Liver (tissue), 9 donors: ENCODE measurements around the gene CYSRT1. TPM values are rescaled to one million over a fixed set of nuclear protein-coding genes. Genes with fewer than 3 reads are reported as not detected.
A peak's percentile ranks its signal among the peaks of the same experiment; 100 is the strongest.

Experiments used
- DNase-seq: peaks from one replicate; pipeline ENCODE4 v3.0.0-alpha.2; 2017; ENCODE audit warnings: low spot score
- H3K27ac ChIP-seq, 2 donors: one replicate each; pipeline ENCODE4 v1.7.0; 2013; ENCODE audit warnings: inconsistent platforms in 2 of 2, low read length in 2 of 2, control low read depth in 1 of 2, low read depth in 1 of 2, mild to moderate bottlenecking in 1 of 2
- H3K27me3 ChIP-seq, 4 donors: one replicate each; pipeline versions ENCODE4 v1.6.1 to v1.7.0; 2013; ENCODE audit warnings: low read length in 3 of 4, inconsistent platforms in 1 of 4, mild to moderate bottlenecking in 1 of 4, moderate library complexity in 1 of 4; ENCODE audit not compliant: control insufficient read depth in 4 of 4, insufficient read depth in 4 of 4
- H3K36me3 ChIP-seq, 4 donors: one replicate each; pipeline versions ENCODE4 v1.6.1 to v1.7.0; 2013; ENCODE audit warnings: low read length in 3 of 4, mild to moderate bottlenecking in 3 of 4, low read depth in 1 of 4, moderate library complexity in 1 of 4; ENCODE audit not compliant: control insufficient read depth in 4 of 4, insufficient read depth in 3 of 4
- H3K4me1 ChIP-seq, 4 donors: one replicate each; pipeline versions ENCODE4 v1.6.1 to v1.7.0; 2013; ENCODE audit warnings: low read length in 3 of 4, mild to moderate bottlenecking in 3 of 4, moderate library complexity in 1 of 4; ENCODE audit not compliant: control insufficient read depth in 4 of 4, insufficient read depth in 4 of 4
- H3K4me3 ChIP-seq, 3 donors: one replicate each; pipeline versions ENCODE4 v1.6.1 to v1.7.0; 2013; ENCODE audit warnings: low read length in 3 of 3, control low read depth in 1 of 3, low read depth in 1 of 3, mild to moderate bottlenecking in 1 of 3
- H3K9ac ChIP-seq, 2 donors: one replicate each; pipeline ENCODE4 v1.7.0; 2013; ENCODE audit warnings: low read length in 2 of 2, mild to moderate bottlenecking in 2 of 2, moderate library complexity in 2 of 2, control low read depth in 1 of 2, low read depth in 1 of 2
- H3K9me3 ChIP-seq, 4 donors: one replicate each; pipeline versions ENCODE4 v1.6.1 to v1.7.0; 2013; ENCODE audit warnings: low read length in 3 of 4; ENCODE audit not compliant: control insufficient read depth in 4 of 4
- CTCF ChIP-seq: fragments of 150-350 bp; IDR thresholded peaks from 2 replicates; pipeline ENCODE4 v1.5.1; 2017; ENCODE audit warnings: improper control_type of control experiment, low read depth, low read length; ENCODE audit not compliant: missing input control
- EGR1 ChIP-seq, 2 donors: IDR thresholded peaks; 2 replicates each; pipeline ENCODE4 v1.6.1; 2016 to 2018; ENCODE audit warnings: antibody characterized with exemption in 2 of 2, low read depth in 2 of 2
- FOXA1 ChIP-seq: IDR thresholded peaks from 2 replicates; pipeline ENCODE4 v1.6.1; 2016; ENCODE audit warnings: antibody characterized with exemption
- FOXA2 ChIP-seq: IDR thresholded peaks from 2 replicates; pipeline ENCODE4 v1.6.1; 2016; ENCODE audit warnings: antibody characterized with exemption
- GABPA ChIP-seq, 2 donors: IDR thresholded peaks in 1 of 2; conservative IDR thresholded peaks in 1 of 2; 2 replicates each; pipeline ENCODE4 v1.6.1; 2016; ENCODE audit warnings: antibody characterized with exemption in 2 of 2, mild to moderate bottlenecking in 1 of 2, moderate library complexity in 1 of 2
- HNF4A ChIP-seq, 2 donors: conservative IDR thresholded peaks; 2 replicates each; pipeline ENCODE4 v1.6.1; 2016; ENCODE audit warnings: antibody characterized with exemption in 2 of 2, mild to moderate bottlenecking in 2 of 2
- HNF4G ChIP-seq: IDR thresholded peaks from 2 replicates; pipeline ENCODE4 v1.6.1; 2016; ENCODE audit warnings: antibody characterized with exemption
- JUND ChIP-seq, 2 donors: IDR thresholded peaks; 2 replicates each; pipeline ENCODE4 v1.6.1; 2016; ENCODE audit warnings: antibody characterized with exemption in 2 of 2
- MAX ChIP-seq: IDR thresholded peaks from 2 replicates; pipeline ENCODE4 v1.6.1; 2016; ENCODE audit warnings: antibody characterized with exemption
- NR2F2 ChIP-seq: IDR thresholded peaks from 2 replicates; pipeline ENCODE4 v1.6.1; 2016; ENCODE audit warnings: antibody characterized with exemption
- RAD21 ChIP-seq, 2 donors: IDR thresholded peaks; 2 replicates each; pipeline ENCODE4 v1.6.1; 2016; ENCODE audit warnings: antibody characterized with exemption in 2 of 2, mild to moderate bottlenecking in 2 of 2
- RXRA ChIP-seq, 2 donors: IDR thresholded peaks; 2 replicates each; pipeline ENCODE4 v1.6.1; 2017 to 2018; ENCODE audit warnings: antibody characterized with exemption in 2 of 2, mild to moderate bottlenecking in 1 of 2
- SP1 ChIP-seq: IDR thresholded peaks from 2 replicates; pipeline ENCODE4 v1.6.1; 2018; ENCODE audit warnings: antibody characterized with exemption, mild to moderate bottlenecking
- TAF1 ChIP-seq: conservative IDR thresholded peaks from 2 replicates; pipeline ENCODE4 v1.6.1; 2016; ENCODE audit warnings: antibody characterized with exemption, mild to moderate bottlenecking
- YY1 ChIP-seq: IDR thresholded peaks from 2 replicates; pipeline ENCODE4 v1.6.1; 2016; ENCODE audit warnings: antibody characterized with exemption, mild to moderate bottlenecking
- ZBTB33 ChIP-seq: IDR thresholded peaks from 2 replicates; pipeline ENCODE4 v1.6.1; 2016; ENCODE audit warnings: antibody characterized with exemption
- WGBS: extraction: QIAGEN DNeasy Blood & Tissue Kit; methylation state at CpG from one replicate; pipeline ENCODE4 v1.1.7; 2013; 5-methylcytosine and 5-hydroxymethylcytosine counted together
- polyA plus RNA-seq, 2 donors: library from polyadenylated mRNA; stranded (reverse) in 1 of 2; unstranded in 1 of 2; fragments of 200-250 nt in 1 of 2; fragments of >200 nt in 1 of 2; fragmentation: Nextera tagmentation in 1 of 2; extraction: Ambion mirVana in 1 of 2; gene quantifications; one replicate each; pipeline versions ENCODE4 v1.2.1 to v1.2.3, GENCODE V29; 2013 to 2015
- total RNA-seq, 2 donors: library from RNA; depleted of rRNA; stranded (reverse); fragments of >200 nt; gene quantifications; one replicate each; pipeline ENCODE4 v1.2.3, GENCODE V29; 2014
- TF ChIP-seq, protein P1 (sequence below): IDR thresholded peaks from 2 replicates; pipeline ENCODE4 v1.6.1; 2016; ENCODE audit warnings: antibody characterized with exemption
- TF ChIP-seq, protein P2 (sequence below): IDR thresholded peaks from 2 replicates; pipeline ENCODE4 v1.6.1; 2016; ENCODE audit warnings: antibody characterized with exemption, mild to moderate bottlenecking
- donor health status: healthy.
- donor health status: healthy.
- donor health status: healthy.
- donor health status: healthy.
- donor health status: healthy.

Gene CYSRT1
- total and polyA plus RNA-seq, 4 donors = 0.14 to 0.50 (median 0.20) TPM

DNA sequence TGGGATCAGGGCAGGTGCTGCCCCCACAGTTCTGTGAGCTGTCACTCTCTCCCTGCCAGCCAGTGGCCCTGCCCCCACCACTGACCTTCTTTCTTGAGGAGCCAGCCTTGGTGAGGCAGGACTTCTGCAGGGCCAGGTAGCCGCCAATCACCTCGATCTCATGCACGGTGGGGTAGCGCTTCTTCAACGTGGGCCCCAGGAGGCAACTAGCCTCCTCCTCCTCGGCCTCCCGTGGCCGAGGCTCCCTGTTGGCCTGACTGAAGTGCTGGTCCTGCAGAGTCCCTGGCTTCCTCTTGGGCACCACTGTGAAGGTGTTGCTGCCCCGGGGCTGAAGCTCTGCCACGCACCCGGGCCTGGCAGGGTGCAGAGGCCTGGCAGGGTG lies 26.1 kb upstream of the CYSRT1 start:
- WGBS = 39% methylated on average over 11 of the region's 11 CpGs
- peaks cover 34 to 89% (median 75%) of the 10 kb centered on the region in 4 donors for H3K4me1 ChIP-seq
- peak overlapping the region; percentile 66 to 90 (median 66) for H3K4me3 ChIP-seq

More for the DNA sequence above, 26.1 kb upstream of the CYSRT1 start:
- no peak for DNase-seq
- TF ChIP-seq MAX (no peak), RXRA (IDR thresholded peaks at IDR 0.05) (no peak), HNF4G (no peak), CTCF (no peak), RAD21 (IDR thresholded peaks at IDR 0.05) (no peak), TAF1 (no peak), YY1 (no peak), EGR1 (IDR thresholded peaks at IDR 0.05; ENCODE audit: low read depth in 2 of 2) (no peak), GABPA (IDR thresholded peaks at IDR 0.05 in 1 of 2, conservative IDR thresholded peaks at IDR 0.05 in 1 of 2) (no peak), JUND (IDR thresholded peaks at IDR 0.05) (no peak), HNF4A (conservative IDR thresholded peaks at IDR 0.05) (no peak), FOXA2 (no peak), FOXA1 (no peak), NR2F2 (no peak), SP1 (no peak), ZBTB33 (no peak)
- TF ChIP-seq, protein P1, sequence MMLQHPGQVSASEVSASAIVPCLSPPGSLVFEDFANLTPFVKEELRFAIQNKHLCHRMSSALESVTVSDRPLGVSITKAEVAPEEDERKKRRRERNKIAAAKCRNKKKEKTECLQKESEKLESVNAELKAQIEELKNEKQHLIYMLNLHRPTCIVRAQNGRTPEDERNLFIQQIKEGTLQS = no peak
- TF ChIP-seq, protein P2, sequence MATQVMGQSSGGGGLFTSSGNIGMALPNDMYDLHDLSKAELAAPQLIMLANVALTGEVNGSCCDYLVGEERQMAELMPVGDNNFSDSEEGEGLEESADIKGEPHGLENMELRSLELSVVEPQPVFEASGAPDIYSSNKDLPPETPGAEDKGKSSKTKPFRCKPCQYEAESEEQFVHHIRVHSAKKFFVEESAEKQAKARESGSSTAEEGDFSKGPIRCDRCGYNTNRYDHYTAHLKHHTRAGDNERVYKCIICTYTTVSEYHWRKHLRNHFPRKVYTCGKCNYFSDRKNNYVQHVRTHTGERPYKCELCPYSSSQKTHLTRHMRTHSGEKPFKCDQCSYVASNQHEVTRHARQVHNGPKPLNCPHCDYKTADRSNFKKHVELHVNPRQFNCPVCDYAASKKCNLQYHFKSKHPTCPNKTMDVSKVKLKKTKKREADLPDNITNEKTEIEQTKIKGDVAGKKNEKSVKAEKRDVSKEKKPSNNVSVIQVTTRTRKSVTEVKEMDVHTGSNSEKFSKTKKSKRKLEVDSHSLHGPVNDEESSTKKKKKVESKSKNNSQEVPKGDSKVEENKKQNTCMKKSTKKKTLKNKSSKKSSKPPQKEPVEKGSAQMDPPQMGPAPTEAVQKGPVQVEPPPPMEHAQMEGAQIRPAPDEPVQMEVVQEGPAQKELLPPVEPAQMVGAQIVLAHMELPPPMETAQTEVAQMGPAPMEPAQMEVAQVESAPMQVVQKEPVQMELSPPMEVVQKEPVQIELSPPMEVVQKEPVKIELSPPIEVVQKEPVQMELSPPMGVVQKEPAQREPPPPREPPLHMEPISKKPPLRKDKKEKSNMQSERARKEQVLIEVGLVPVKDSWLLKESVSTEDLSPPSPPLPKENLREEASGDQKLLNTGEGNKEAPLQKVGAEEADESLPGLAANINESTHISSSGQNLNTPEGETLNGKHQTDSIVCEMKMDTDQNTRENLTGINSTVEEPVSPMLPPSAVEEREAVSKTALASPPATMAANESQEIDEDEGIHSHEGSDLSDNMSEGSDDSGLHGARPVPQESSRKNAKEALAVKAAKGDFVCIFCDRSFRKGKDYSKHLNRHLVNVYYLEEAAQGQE = no peak
- Histone ChIP-seq H3K9ac (peak overlapping the region in 1 of 2 donors; percentile 66), H3K27ac (peak overlapping the region; percentile 81 to 84), H3K36me3 (no peaks in the 10 kb centered on the region), H3K9me3 (no peaks in the 10 kb centered on the region), H3K27me3 (no peaks in the 10 kb centered on the region)
